B cell (primary cell): ENCODE results near the gene COX5B. TPM values are rescaled to one million over a fixed set of nuclear protein-coding genes. Genes with fewer than 3 reads are reported as not detected.

Experiments
- ATAC-seq: fragments of 200-7000 bp; cut with Tn5 transposase; one replicate; pipeline ENCODE4 v1.10.0; 2021; ENCODE audit warnings: low read depth, mild to moderate bottlenecking, moderate number of reproducible peaks, moderate library complexity
- CTCF ChIA-PET: fragments of 350-600 bp; sonication (Branson Sonifier 250); formaldehyde crosslinking; loops from one replicate; lab custom pipeline; 2021; ENCODE audit warnings: antibody characterized with exemption, inconsistent platforms; lab: Charles Lee
- POLR2A ChIA-PET: fragments of 350-600 bp; sonication (Branson Sonifier 250); formaldehyde crosslinking; loops from one replicate; lab custom pipeline; 2021; ENCODE audit warnings: antibody characterized with exemption; lab: Charles Lee
- DNase-seq: peaks from one replicate; pipeline ENCODE4 v3.0.0; 2013
- H2AFZ ChIP-seq: 2 replicates; pipeline ENCODE4 v1.6.1; 2012; ENCODE audit warnings: mild to moderate bottlenecking, low read depth, low read length; ENCODE audit not compliant: insufficient read depth, poor library complexity, severe bottlenecking
- H3K27ac ChIP-seq, 2 donors: 1 replicate in 1 of 2; 2 replicates in 1 of 2; pipeline ENCODE4 v1.5.1; 2012 to 2013; ENCODE audit warnings: low read length in 2 of 2, mild to moderate bottlenecking in 2 of 2, moderate library complexity in 1 of 2
- H3K27me3 ChIP-seq, 4 experiments: fragments of 200-600 bp in 1 of 4; sonication (generic) in 1 of 4; replicated peaks in 1 of 4; 1 replicate in 2 of 4; 2 replicates in 2 of 4; pipeline versions ENCODE4 v1.6.1 to v1.7.0; 2013 to 2016; ENCODE audit warnings: low read length in 3 of 4, mild to moderate bottlenecking in 2 of 4, mixed read lengths in 1 of 4, moderate library complexity in 1 of 4; ENCODE audit not compliant: insufficient read depth in 4 of 4, control insufficient read depth in 3 of 4; ENCODE audit errors: control extremely low read depth in 1 of 4
- H3K36me3 ChIP-seq, 2 experiments: replicated peaks in 1 of 2; 1 replicate in 1 of 2; 2 replicates in 1 of 2; pipeline versions ENCODE4 v1.6.1 to v1.7.1; 2013; ENCODE audit warnings: low read length in 1 of 2; ENCODE audit not compliant: insufficient read depth in 2 of 2, control insufficient read depth in 1 of 2; ENCODE audit errors: control extremely low read depth in 1 of 2, extremely low read depth in 1 of 2
- H3K4me1 ChIP-seq, 2 donors: fragments of 200-600 bp in 1 of 2; sonication (generic) in 1 of 2; 1 replicate in 1 of 2; 2 replicates in 1 of 2; pipeline versions ENCODE4 v1.5.1 to v1.6.1; 2013 to 2017; ENCODE audit warnings: low read length in 2 of 2; ENCODE audit not compliant: control insufficient read depth in 2 of 2, insufficient read depth in 2 of 2
- H3K4me2 ChIP-seq: replicated peaks from 2 replicates; pipeline ENCODE3; 2012; ENCODE audit warnings: mild to moderate bottlenecking, low read depth, low read length; ENCODE audit not compliant: poor library complexity, severe bottlenecking
- H3K4me3 ChIP-seq, 5 experiments: fragments of 200-600 bp in 1 of 5; sonication (generic) in 1 of 5; 1 replicate in 3 of 5; 2 replicates in 2 of 5; pipeline versions ENCODE4 v1.5.1 to v1.7.0; 2011 to 2016; ENCODE audit warnings: low read length in 4 of 5, mild to moderate bottlenecking in 4 of 5, low read depth in 2 of 5, control low read depth in 1 of 5, moderate library complexity in 1 of 5; ENCODE audit not compliant: insufficient read depth in 1 of 5; ENCODE audit errors: control extremely low read depth in 1 of 5, extremely low read depth in 1 of 5
- H3K79me2 ChIP-seq: fragments of 200-600 bp; sonication (generic); one replicate; pipeline ENCODE4 v1.6.0; 2016; ENCODE audit warnings: low read length; ENCODE audit not compliant: control insufficient read depth, insufficient read depth
- H3K9ac ChIP-seq: fragments of 200-600 bp; sonication (generic); 2 replicates; pipeline ENCODE4 v1.6.1; 2017; ENCODE audit warnings: mild to moderate bottlenecking, low read length, moderate library complexity
- H3K9me3 ChIP-seq, 3 donors: one replicate each; pipeline versions ENCODE4 v1.6.1 to v1.7.1; 2013; ENCODE audit warnings: low read length in 2 of 3; ENCODE audit not compliant: control insufficient read depth in 2 of 3, insufficient read depth in 1 of 3; ENCODE audit errors: control extremely low read depth in 1 of 3
- H4K20me1 ChIP-seq: 2 replicates; pipeline ENCODE4 v1.6.0; 2012; ENCODE audit warnings: mild to moderate bottlenecking, low read length; ENCODE audit not compliant: insufficient read depth, control insufficient read depth, poor library complexity, severe bottlenecking
- H3K27ac Mint-ChIP-seq: one replicate; pipeline ENCODE4 v1.8.0; 2021; ENCODE audit warnings: mixed read lengths
- H3K27me3 Mint-ChIP-seq: one replicate; pipeline ENCODE4 v1.8.0; 2021; ENCODE audit warnings: mixed read lengths
- H3K4me1 Mint-ChIP-seq: one replicate; pipeline ENCODE4 v1.8.0; 2021; ENCODE audit warnings: mixed read lengths
- H3K4me3 Mint-ChIP-seq: one replicate; pipeline ENCODE4 v1.8.0; 2021; ENCODE audit warnings: mixed read lengths
- H3K9me3 Mint-ChIP-seq: one replicate; pipeline ENCODE4 v1.8.0; 2022; ENCODE audit warnings: mixed read lengths; ENCODE audit not compliant: insufficient read depth
- CTCF ChIP-seq: fragments of 200-600 bp; IDR thresholded peaks from one replicate; pipeline ENCODE4 v1.8.0; 2022; ENCODE audit warnings: antibody characterized with exemption, mild to moderate bottlenecking
- EZH2 ChIP-seq: IDR thresholded peaks from 2 replicates; pipeline ENCODE4 v1.6.1; 2012; ENCODE audit warnings: borderline replicate concordance, low read depth, mild to moderate bottlenecking, moderate library complexity, low read length; ENCODE audit not compliant: insufficient read depth, poor library complexity, severe bottlenecking
- WGBS: methylation state at CpG from one replicate; pipeline ENCODE4 v1.1.5; 2013; ENCODE audit warnings: missing lambda C conversion rate; ENCODE audit not compliant: insufficient coverage; 5-methylcytosine and 5-hydroxymethylcytosine counted together
- intact Hi-C: fragments of 100-400 bp; cut with micrococcal nuclease; formaldehyde crosslinking; loops from one replicate; pipeline ENCODE4 v1.10.0; 2022
- polyA plus RNA-seq: library from polyadenylated mRNA; depleted of rRNA; stranded (reverse); fragments of >200 nt; gene quantifications from 2 replicates; pipeline ENCODE4 v1.2.3, GENCODE V29; 2012
- total RNA-seq, 2 donors: library from RNA; stranded (reverse); fragments of 120-200 nt in 1 of 2; gene quantifications; 1 replicate in 1 of 2; 2 replicates in 1 of 2; pipeline versions ENCODE4 v1.2.3 to v1.2.4, GENCODE V29; 2013 to 2022

COX5B gene
- total and polyA plus RNA-seq, 2 donors (not counting 1 experiment from before 2014, with no cell fraction given) = 111 to 164 TPM

GRCh38 chr2:97658691-97659157 is 12.9 kb downstream of the COX5B start:
- DNase-seq (no peak), ATAC-seq (no peak)
- Histone ChIP-seq H3K27ac (no peak overlapping the region), H2AFZ (no peak overlapping the region), H3K27me3 (no peaks in the 10 kb centered on the region), H3K9ac (no peak overlapping the region), H4K20me1 (peaks cover 38% of the 10 kb centered on the region), H3K4me3 (no peak overlapping the region), H3K9me3 (no peaks in the 10 kb centered on the region), H3K4me1 (peaks cover 17 to 24% of the 10 kb centered on the region in 2 donors), H3K4me2 (no peak overlapping the region), H3K36me3 (peaks cover 0 to 35% of the 10 kb centered on the region in 2 experiments), H3K79me2 (peaks cover 37% of the 10 kb centered on the region)
- Mint-ChIP-seq H3K27ac (no peak overlapping the region), H3K4me1 (peaks cover 31% of the 10 kb centered on the region), H3K4me3 (no peak overlapping the region), H3K27me3 (no peaks in the 10 kb centered on the region), H3K9me3 (no peaks in the 10 kb centered on the region)
- ChIA-PET CTCF (no interaction called here), POLR2A (interaction anchor here (0.6 kb wide), 1 partner anchor 72 kb away, joined by 9 read pairs; no protein-coding TSS in a partner anchor)
- no peak for TF ChIP-seq CTCF
- TF ChIP-seq EZH2 = no peak
- 96% methylated on average over 13 of the region's 13 CpGs for WGBS
- intact Hi-C loops = no loop called here

- H3K27me3 Mint-ChIP-seq = no peaks in the 10 kb centered on the region
- H3K27me3 ChIP-seq = no peaks in the 10 kb centered on the region
- H3K36me3 ChIP-seq = peaks cover 0 to 35% of the 10 kb centered on the region in 2 experiments
- no peak overlapping the region for H3K9ac ChIP-seq
- H3K4me1 ChIP-seq = peaks cover 17 to 25% of the 10 kb centered on the region in 2 donors
- H4K20me1 ChIP-seq = peaks cover 38% of the 10 kb centered on the region
- H3K27ac Mint-ChIP-seq = no peak overlapping the region
- CTCF ChIA-PET = interaction anchor here (2.3 kb wide), 1 partner anchor 13 kb away, joined by 10 read pairs; the partner anchor contains the start of gene COX5B
- no peak for ATAC-seq
- POLR2A ChIA-PET = no interaction called here
- 97% methylated on average over 25 of the region's 29 CpGs for WGBS
- no peaks in the 10 kb centered on the region for H3K9me3 Mint-ChIP-seq
- H3K4me1 Mint-ChIP-seq = peaks cover 33% of the 10 kb centered on the region
- no peak overlapping the region for H2AFZ ChIP-seq
- no peak overlapping the region for H3K27ac ChIP-seq
- H3K4me3 Mint-ChIP-seq = no peak overlapping the region
- no peak overlapping the region for H3K4me2 ChIP-seq
- no peak overlapping the region for H3K4me3 ChIP-seq
- TF ChIP-seq CTCF (no peak), EZH2 (no peak)
- H3K79me2 ChIP-seq = peaks cover 37% of the 10 kb centered on the region
- DNase-seq = no peak
- intact Hi-C loops = loop anchor here (5.0 to 10.0 kb wide), 3 partner anchors 545 to 1833 kb away; partner anchors contain the start of genes ANKRD36, CNNM4 and REV1
- H3K9me3 ChIP-seq = no peaks in the 10 kb centered on the region
Observed at GRCh38 chr2:97659256-97660043, 13.6 kb downstream of the COX5B start.
